Neural cell (in vitro differentiated cells): ENCODE data around the gene DARS1. TPM values are rescaled to one million over a fixed set of nuclear protein-coding genes. Genes with fewer than 3 reads are reported as not detected.

Experiments used
- H2AFZ ChIP-seq: fragments of 200-600, 300-800 bp; sonication (generic), shearing (Covaris generic); 2 replicates; pipeline ENCODE4 v1.6.0; 2014; ENCODE audit warnings: low read depth, mild to moderate bottlenecking, antibody characterized with exemption, low read length, moderate library complexity
- H3F3A ChIP-seq: fragments of 200-600 bp; shearing (Covaris generic); 2 replicates; pipeline ENCODE4 v1.6.1; 2016; ENCODE audit warnings: mild to moderate bottlenecking, moderate library complexity, mixed read lengths, antibody characterized with exemption, low read length; ENCODE audit not compliant: insufficient read depth, poor library complexity, severe bottlenecking
- H3K27ac ChIP-seq: fragments of 200-600, 300-800 bp; sonication (generic), shearing (Covaris generic); 2 replicates; pipeline ENCODE4 v1.5.1; 2014; ENCODE audit warnings: mild to moderate bottlenecking, low read length, moderate library complexity
- H3K27me3 ChIP-seq: fragments of 300-800, 200-600 bp; sonication (generic), shearing (Covaris generic); 2 replicates; pipeline ENCODE4 v1.6.0; 2014; ENCODE audit warnings: mild to moderate bottlenecking, low read depth, low read length, moderate library complexity; ENCODE audit not compliant: insufficient read depth
- H3K36me3 ChIP-seq: fragments of 300-800, 200-600 bp; sonication (generic), shearing (Covaris generic); 2 replicates; pipeline ENCODE4 v1.5.1; 2014; ENCODE audit warnings: mild to moderate bottlenecking, antibody characterized with exemption, low read length, moderate library complexity; ENCODE audit not compliant: insufficient read depth
- H3K4me2 ChIP-seq: fragments of 300-800, 200-600 bp; sonication (generic), shearing (Covaris generic); 2 replicates; pipeline ENCODE4 v1.6.0; 2014; ENCODE audit warnings: mild to moderate bottlenecking, low read length
- H3K4me3 ChIP-seq: fragments of 300-800, 200-600 bp; sonication (generic), shearing (Covaris generic); 2 replicates; pipeline ENCODE4 v1.5.1; 2014; ENCODE audit warnings: mild to moderate bottlenecking, low read length, moderate library complexity
- H3K79me2 ChIP-seq: fragments of 200-600 bp; shearing (Covaris generic); replicated peaks from 2 replicates; pipeline ENCODE4 v1.6.0; 2014; ENCODE audit warnings: mild to moderate bottlenecking, low read length, moderate library complexity; ENCODE audit not compliant: insufficient read depth
- H3K9ac ChIP-seq: fragments of 300-800, 200-600 bp; sonication (generic), shearing (Covaris generic); 2 replicates; pipeline ENCODE4 v1.6.1; 2016; ENCODE audit warnings: mild to moderate bottlenecking, low read length, mixed read lengths
- H3K9me2 ChIP-seq: fragments of 200-600 bp; shearing (Covaris generic); 2 replicates; pipeline ENCODE4 v1.6.1; 2016; ENCODE audit warnings: mild to moderate bottlenecking, low read length, mixed read lengths; ENCODE audit not compliant: insufficient read depth
- H3K9me3 ChIP-seq: fragments of 200-600, 300-800 bp; sonication (generic), shearing (Covaris generic); 2 replicates; pipeline ENCODE4 v1.6.1; 2016; ENCODE audit warnings: mild to moderate bottlenecking, mixed run types, low read length, moderate library complexity, mixed read lengths
- H4K20me1 ChIP-seq: fragments of 200-600 bp; shearing (Covaris generic); 2 replicates; pipeline ENCODE4 v1.6.1; 2016; ENCODE audit warnings: mild to moderate bottlenecking, mixed run types; ENCODE audit not compliant: insufficient read depth
- CTCF ChIP-seq: fragments of 450-650 bp; IDR thresholded peaks from 2 replicates; pipeline ENCODE4 v1.5.1; 2014; ENCODE audit warnings: antibody characterized with exemption, mild to moderate bottlenecking, moderate library complexity; ENCODE audit not compliant: poor library complexity, severe bottlenecking
- EP300 ChIP-seq: fragments of 450-650 bp; conservative IDR thresholded peaks from 2 replicates; pipeline ENCODE4 v1.6.1; 2014; ENCODE audit warnings: antibody characterized with exemption, mild to moderate bottlenecking, moderate library complexity; ENCODE audit not compliant: poor library complexity, severe bottlenecking
- EZH2 ChIP-seq: fragments of 200-600, 300-800 bp; shearing (Covaris generic), sonication (generic); IDR thresholded peaks from 2 replicates; pipeline ENCODE4 v1.6.1; 2014; ENCODE audit warnings: antibody characterized with exemption, low read length, borderline replicate concordance, mild to moderate bottlenecking; ENCODE audit not compliant: insufficient read depth, poor library complexity, severe bottlenecking
- MXI1 ChIP-seq: fragments of 450-650 bp; conservative IDR thresholded peaks from 2 replicates; pipeline ENCODE4 v1.6.1; 2014; ENCODE audit warnings: antibody characterized with exemption, mild to moderate bottlenecking; ENCODE audit not compliant: poor library complexity, severe bottlenecking
- POLR2AphosphoS5 ChIP-seq: IDR thresholded peaks from 2 replicates; pipeline ENCODE4 v1.6.1; 2012
- RAD21 ChIP-seq: fragments of 450-650 bp; conservative IDR thresholded peaks from 2 replicates; pipeline ENCODE4 v1.6.1; 2014; ENCODE audit warnings: antibody characterized with exemption, mild to moderate bottlenecking, moderate library complexity
- REST ChIP-seq: IDR thresholded peaks from 2 replicates; pipeline ENCODE4 v1.6.1; 2012; ENCODE audit warnings: borderline replicate concordance
- SMC3 ChIP-seq: fragments of 450-650 bp; conservative IDR thresholded peaks from 2 replicates; pipeline ENCODE4 v1.6.1; 2014; ENCODE audit warnings: antibody characterized with exemption, mild to moderate bottlenecking, moderate library complexity; ENCODE audit not compliant: poor library complexity
- TAF1 ChIP-seq: IDR thresholded peaks from 2 replicates; pipeline ENCODE4 v1.6.1; 2012; ENCODE audit warnings: low read depth
- polyA plus RNA-seq: library from polyadenylated mRNA; depleted of rRNA; stranded (reverse); fragments of >200 nt; gene quantifications from 2 replicates; pipeline ENCODE4 v1.2.3, GENCODE V29; 2014

DARS1 gene
- polyA plus RNA-seq, 1 donor from 2014 or later, result 37.9 TPM

GRCh38 chr2:136017786-136018185 is 32.4 kb upstream of the DARS1 start:
- Histone ChIP-seq H3K27ac (no peak overlapping the region), H2AFZ (no peak overlapping the region), H3K9ac (no peak overlapping the region), H3K4me3 (no peak overlapping the region), H3K36me3 (no peaks in the 10 kb centered on the region), H3F3A (no peaks in the 10 kb centered on the region), H4K20me1 (no peaks in the 10 kb centered on the region), H3K9me3 (no peaks in the 10 kb centered on the region), H3K4me2 (no peak overlapping the region), H3K9me2 (no peaks in the 10 kb centered on the region), H3K27me3 (no peaks in the 10 kb centered on the region), H3K79me2 (no peaks in the 10 kb centered on the region)
- TF ChIP-seq MXI1 (no peak), POLR2AphosphoS5 (no peak), CTCF (no peak), TAF1 (no peak), SMC3 (no peak), EZH2 (no peak), REST (no peak), RAD21 (no peak), EP300 (no peak)

GRCh38 chr2:136016836-136017235 is 31.4 kb upstream of the DARS1 start:
- H3K9me3 ChIP-seq, result no peaks in the 10 kb centered on the region
- no peaks in the 10 kb centered on the region for H3K9me2 ChIP-seq
- H3K27me3 ChIP-seq, result no peaks in the 10 kb centered on the region
- no peak overlapping the region for H3K27ac ChIP-seq
- no peak overlapping the region for H3K4me2 ChIP-seq
- no peak overlapping the region for H3K9ac ChIP-seq
- no peaks in the 10 kb centered on the region for H4K20me1 ChIP-seq
- H3F3A ChIP-seq, result no peaks in the 10 kb centered on the region
- H3K79me2 ChIP-seq, result no peaks in the 10 kb centered on the region
- no peak overlapping the region for H2AFZ ChIP-seq
- no peak overlapping the region for H3K4me3 ChIP-seq
- H3K36me3 ChIP-seq, result no peaks in the 10 kb centered on the region
- TF ChIP-seq MXI1, result no peak
- no peak for TF ChIP-seq REST
